H54 (cell line): ENCODE measurements around the gene MEIS1.
A peak's percentile ranks its signal among the peaks of the same experiment; 100 is the strongest.

ENCODE experiments used
- DNase-seq: peaks from one replicate; pipeline ENCODE4 v3.0.0; 2011; ENCODE audit warnings: low spot score, mixed read lengths; ENCODE audit not compliant: insufficient read length
- FAIRE-seq: peaks from 3 replicates; lab custom pipeline; 2011; peaks lifted over from hg19 to GRCh38; lab: Jason Lieb, UNC
- POLR2A ChIP-seq: IDR thresholded peaks from 2 replicates; pipeline ENCODE4 v1.6.1; 2011; ENCODE audit warnings: low read depth, mild to moderate bottlenecking, low read length

Gene MEIS1

GRCh38 chr2:66427300-66427699 lies 7.6 kb upstream of the MEIS1 start:
- FAIRE-seq (no peak), DNase-seq (no peak)
- no peak for TF ChIP-seq POLR2A

- DNase-seq (peak; percentile 22), FAIRE-seq (peak; percentile 82)
- TF ChIP-seq POLR2A, result no peak
Observed at GRCh38 chr2:66428986-66429612, 5.8 kb upstream of the MEIS1 start.

- TF ChIP-seq POLR2A, result no peak
- no peak for DNase-seq
- FAIRE-seq, result no peak
Observed at GRCh38 chr2:66429693-66430504, 5.0 kb upstream of the MEIS1 start.

GRCh38 chr2:66430505-66431273 lies 4.2 kb upstream of the MEIS1 start:
- no peak for FAIRE-seq
- no peak for TF ChIP-seq POLR2A
- no peak for DNase-seq

- no peak for DNase-seq
- FAIRE-seq, result no peak
Observed at GRCh38 chr2:66431274-66431642, 3.7 kb upstream of the MEIS1 start.

GRCh38 chr2:66431846-66432587 lies 2.9 kb upstream of the MEIS1 start:
- no peak for TF ChIP-seq POLR2A

More at GRCh38 chr2:66431274-66431642, 3.7 kb upstream of the MEIS1 start:
- no peak for TF ChIP-seq POLR2A

GRCh38 chr2:66432801-66433694 lies 1.9 kb upstream of the MEIS1 start:
- DNase-seq (peak; percentile 92), FAIRE-seq (peak; percentile 86)
- no peak for TF ChIP-seq POLR2A

More at GRCh38 chr2:66431846-66432587, 2.9 kb upstream of the MEIS1 start:
- no peak for DNase-seq
- FAIRE-seq, result no peak

GRCh38 chr2:66433695-66433944 lies 1.3 kb upstream of the MEIS1 start:
- TF ChIP-seq POLR2A, result no peak
- FAIRE-seq, result no peak
- no peak for DNase-seq

GRCh38 chr2:66433945-66434678 lies 813 bp upstream of the MEIS1 start:
- no peak for FAIRE-seq
- peak; percentile 23 for DNase-seq
- TF ChIP-seq POLR2A, result no peak

- TF ChIP-seq POLR2A, result no peak
- FAIRE-seq (no peak), DNase-seq (no peak)
Observed at GRCh38 chr2:66435549-66435875, 587 bp downstream of the MEIS1 start.

- DNase-seq, result no peak
- TF ChIP-seq POLR2A, result no peak
- no peak for FAIRE-seq
Observed at GRCh38 chr2:66435963-66436362, 1.0 kb downstream of the MEIS1 start.

GRCh38 chr2:66436581-66437001 lies 1.7 kb downstream of the MEIS1 start:
- TF ChIP-seq POLR2A, result no peak
- no peak for DNase-seq
- no peak for FAIRE-seq

GRCh38 chr2:66437109-66437690 lies 2.3 kb downstream of the MEIS1 start:
- DNase-seq, result no peak
- no peak for FAIRE-seq
- TF ChIP-seq POLR2A, result no peak
